Measurements from ENCODE around the gene IQCK.

Gene IQCK

DNA sequence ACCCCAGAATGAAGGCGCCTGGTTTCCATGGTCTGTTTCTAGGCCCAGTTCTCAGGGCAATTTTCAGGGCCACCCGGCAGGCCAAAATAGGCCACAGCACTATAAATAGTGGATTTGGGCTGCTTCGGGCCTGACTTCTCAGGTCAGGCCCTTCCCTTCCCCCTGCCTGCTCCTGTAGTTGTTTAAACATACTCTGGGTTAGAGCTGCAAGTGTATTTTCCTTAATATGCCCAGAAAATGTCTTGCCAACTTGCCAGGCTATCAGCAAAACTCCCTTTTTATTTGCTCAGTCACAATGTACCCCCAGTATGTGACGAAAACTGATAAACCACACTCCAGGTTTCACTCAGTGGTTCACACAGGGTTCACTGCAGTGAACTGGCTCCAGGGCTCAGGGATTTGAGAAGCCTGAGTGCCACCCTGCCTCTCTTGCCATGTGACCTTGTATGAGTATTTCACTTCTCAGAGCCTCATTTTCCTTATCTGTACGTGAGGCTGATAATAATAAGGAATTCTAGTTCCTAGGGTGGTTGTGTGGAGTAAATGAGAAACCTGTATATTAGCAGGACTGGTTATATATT lies 90.1 kb downstream of the IQCK start:
- no peak for DNase-seq

DNA sequence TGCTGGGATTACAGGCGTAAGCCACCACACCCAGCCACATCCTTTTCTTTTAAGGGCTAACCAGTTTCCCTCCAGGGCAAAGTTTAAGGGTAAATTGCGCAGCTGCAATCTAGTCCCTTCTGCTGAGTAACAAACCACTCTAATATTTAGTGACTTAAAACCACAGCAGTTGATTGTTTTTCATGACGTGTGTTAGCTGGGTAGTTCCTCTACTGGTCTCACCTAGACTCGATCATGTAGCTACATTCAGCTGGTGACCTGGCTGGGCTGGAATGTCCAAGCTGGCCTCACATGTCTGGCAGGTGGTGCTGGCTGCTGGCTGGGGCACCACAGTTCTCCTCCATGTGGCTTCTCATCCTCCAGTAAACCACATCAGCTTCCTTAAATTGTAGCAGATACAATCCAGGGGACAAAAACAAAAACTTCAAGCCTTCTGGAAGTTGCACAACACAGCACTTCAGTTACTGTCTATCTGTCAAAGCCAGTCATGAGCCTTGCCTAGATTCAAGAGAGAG lies 91.1 kb downstream of the IQCK start:
- DNase-seq: no peak

DNA sequence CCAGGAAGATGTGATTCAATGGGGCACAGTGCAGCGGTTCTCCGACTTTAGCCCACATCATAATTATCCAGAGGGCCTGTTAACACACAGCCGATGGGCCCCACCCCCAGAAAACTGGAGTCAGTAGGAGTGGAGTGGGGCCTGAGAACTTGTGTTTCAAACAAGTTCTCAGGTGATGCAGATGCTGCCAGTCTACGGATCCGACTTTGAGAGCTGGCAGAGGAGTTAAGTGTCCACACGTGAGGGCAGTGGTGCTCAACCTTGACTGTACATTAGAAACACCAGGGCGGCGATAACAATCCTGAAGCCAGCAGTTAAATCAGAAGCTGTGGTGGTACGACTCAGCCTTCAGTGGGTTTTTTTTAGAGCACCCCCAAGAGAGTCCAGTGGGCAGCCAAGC lies 91.6 kb downstream of the IQCK start:
- DNase-seq: no peak

DNA sequence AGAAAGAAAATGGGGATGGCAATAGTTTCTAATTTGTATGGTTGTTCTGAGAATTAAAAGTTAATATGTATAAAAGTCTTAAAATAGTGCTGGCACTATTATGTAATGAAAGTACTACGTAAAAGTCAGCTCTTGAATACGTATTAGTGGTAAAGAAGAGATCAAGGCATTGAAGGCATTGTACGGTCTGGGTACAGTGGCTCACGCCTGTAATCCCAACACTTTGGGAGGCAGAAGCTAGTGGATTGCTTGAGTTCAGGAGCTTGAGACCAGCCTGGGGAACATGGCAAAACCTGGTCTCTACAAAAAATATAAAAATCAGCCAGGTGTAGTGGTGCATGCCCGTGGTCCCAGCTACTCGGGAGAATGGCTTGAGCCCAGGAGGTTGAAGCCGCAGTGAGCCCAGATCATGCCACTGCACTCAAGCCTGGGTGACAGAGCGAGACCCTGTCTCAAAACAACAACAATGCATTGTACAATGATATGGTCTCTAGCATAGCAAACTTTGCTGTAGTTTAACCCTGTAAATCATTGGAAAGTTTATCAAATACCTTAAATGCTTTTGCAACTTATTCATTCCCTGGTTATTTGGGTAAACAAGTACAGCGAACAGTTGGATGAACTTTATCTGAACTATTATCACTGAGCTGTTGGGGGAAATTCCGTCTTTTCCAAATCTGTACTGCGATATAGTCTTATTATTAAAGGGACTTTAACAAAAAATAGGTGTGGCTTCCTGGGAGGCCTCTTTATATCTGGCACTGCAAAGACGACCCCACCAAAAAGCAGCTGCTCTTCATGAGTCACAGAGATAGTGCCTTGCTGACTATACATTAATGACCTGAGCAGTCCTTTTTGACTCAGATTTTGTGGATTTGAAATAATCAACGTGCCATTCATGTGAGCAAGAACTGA lies 93.0 kb downstream of the IQCK start:
- DNase-seq: no peak

DNA sequence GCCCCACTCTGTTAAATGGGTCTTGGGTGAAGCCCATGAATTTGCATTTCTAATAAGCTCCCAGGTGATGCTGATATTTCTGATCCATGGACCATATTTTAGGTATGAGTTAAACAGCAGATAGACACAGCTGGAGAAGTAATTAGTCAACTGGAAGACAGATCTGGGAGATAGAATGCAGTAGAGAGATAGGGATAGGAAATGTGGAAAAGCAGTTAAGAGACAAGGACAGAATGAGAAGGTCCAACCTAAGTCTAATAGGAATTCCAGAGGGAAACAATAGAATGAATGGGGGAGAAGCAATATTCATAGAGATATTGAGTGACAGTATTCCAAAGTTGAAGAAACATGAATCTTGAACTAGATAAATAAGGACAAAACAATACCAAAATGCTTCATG lies 94.9 kb downstream of the IQCK start:
- no peak for DNase-seq

DNA sequence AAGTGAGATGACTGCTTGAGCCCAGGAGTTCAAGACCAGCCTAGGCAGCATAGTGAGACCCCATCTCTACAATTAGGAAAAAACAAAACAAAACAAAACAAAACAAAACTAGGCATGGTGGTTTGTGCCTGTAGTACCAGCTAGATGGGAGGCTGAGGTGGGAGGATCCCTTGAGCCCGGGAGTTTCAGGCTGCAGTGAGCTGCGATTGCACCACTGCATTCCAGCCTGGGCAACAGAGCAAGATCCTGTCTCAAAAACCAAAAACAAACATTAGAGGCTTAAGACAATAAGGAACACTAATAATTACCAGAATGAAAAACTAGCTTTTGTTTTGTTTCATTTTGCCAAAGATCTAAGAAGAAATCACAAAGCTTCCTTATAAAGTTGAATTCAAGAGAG lies 97.3 kb downstream of the IQCK start:
- DNase-seq: no peak

DNA sequence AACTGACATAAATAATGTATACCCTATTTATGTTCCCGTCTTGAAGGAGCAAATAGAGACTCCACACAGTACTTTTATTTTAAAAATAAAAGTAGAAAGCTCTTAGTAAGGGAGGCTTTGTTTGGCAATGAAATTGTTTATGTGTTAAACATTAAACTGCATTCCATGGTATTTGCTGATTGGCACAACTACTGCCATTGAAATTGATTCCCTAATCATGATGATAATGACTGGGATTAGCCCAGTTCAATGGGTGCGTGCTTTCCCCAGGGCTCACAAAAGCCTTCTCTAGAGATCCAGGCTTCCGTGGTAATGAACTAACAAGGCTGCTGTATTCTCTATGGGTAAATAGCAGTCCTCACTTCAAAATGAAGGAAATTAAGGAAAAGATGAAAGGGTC lies 99.1 kb downstream of the IQCK start:
- no peak for DNase-seq

DNA sequence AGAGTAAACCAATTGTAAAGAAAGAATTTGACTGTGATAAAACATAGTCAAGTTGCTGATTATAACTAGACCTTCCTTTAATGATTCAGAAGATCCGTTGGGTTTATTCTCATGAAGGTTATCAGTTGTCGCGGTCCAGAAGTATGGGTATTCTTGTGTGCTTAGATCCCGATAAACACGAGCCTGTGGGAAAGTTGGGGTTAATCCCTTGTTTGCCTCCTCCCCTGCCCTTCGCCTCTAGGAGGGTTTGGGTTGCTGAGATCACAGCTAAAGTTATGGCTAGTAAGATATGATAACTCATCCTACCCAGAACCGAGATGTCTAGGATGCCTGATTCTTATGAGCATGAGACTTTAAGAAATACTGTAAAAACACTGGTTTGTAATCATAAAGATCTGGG lies 99.8 kb downstream of the IQCK start:
- no peak for DNase-seq

DNA sequence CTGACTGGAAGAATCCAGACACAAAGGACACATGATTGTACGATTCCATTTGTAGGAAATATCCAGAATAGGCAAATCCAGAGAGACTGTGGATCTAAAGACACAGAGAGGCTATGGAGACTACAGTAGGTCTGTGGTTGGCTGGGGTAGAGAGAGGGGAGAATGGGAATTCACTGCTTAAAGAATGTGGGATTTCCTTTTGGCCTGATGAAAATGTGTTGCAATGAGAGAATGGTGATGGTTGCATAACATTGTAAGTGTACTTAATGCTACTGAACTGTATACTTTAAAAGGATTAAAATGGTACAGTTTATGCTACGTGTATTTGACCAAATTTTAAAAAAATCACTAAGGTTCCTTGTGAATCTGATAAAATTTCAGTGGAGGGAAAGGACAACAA lies 104.5 kb downstream of the IQCK start:
- DNase-seq: no peak

DNA sequence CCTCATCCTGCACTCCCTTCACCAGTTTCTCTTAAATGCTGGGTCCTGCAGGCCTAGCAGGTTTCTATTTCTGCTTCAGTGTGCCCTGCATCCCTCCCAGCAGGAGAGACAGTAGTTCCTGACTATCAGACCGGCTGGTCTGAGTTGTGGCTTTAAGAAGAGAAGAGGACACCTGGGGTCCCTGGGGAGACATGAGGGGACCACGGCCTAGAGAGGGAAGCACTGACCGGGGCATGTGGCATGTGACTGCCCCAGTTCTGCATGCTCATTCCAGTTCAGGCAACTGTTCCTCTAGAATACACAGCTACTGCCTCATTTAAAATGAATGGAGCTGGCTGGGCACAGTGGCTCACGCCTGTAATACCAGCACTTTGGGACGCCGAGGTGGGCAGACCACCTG lies 105.3 kb downstream of the IQCK start:
- no peak for DNase-seq

DNA sequence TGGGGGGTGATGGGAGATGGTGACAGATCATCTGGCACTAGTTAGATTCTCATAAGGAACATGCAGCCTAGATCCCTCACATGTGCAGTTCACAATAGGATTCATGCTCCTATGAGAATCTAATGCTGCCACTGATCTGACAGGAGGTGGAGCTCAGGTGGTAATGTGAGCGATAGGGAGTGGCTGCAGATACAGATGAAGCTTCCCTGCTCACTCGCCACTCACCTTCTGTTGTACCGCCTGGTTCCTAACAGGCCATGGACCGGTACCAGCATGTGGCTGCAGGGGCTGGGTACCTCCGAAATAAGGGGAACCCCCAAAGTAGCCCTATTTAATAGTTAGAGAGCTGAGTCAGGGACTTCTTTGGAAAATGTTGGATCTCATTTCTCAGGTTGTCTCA lies 106.1 kb downstream of the IQCK start:
- no peak for DNase-seq

DNA sequence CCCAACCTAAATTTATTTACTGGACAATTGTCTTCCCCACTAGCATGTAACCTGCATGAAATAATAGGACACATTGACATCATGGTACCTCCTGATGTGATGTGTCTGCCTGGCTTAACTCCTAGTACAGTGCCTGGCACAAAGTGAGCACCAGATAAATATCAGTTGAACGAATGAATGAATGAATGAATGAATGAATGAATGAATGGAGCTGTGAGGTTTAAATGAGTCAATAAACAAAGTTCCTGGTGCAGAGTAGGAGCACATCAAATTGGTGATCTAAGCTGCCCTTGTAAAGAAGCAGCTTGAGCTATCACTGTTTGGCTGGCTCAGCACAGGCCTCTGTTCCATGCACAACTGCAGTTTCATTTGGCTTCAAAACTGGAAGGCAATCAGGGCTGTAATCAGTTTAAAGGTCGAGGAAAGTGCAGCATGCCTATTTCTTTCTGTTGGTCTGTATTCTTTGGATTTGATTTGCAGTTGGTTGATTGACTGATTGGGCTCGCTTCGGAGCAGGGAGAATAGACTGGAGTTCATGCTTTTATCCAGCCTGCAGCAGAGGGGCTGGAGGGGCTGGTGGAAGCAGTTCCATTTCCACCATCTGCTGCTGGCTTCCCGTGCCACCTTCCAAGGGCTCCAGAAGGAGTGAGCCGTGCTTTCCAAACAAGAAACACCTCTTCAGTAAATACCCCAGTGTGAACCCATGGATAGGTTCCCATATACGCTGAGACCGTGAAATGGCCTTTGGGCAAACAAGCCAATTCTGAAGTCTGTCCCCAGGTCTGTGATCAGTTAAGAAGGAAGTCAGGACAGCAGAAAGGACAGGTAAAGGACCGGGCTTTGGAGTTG lies 112.0 kb downstream of the IQCK start:
- no peak for DNase-seq

DNA sequence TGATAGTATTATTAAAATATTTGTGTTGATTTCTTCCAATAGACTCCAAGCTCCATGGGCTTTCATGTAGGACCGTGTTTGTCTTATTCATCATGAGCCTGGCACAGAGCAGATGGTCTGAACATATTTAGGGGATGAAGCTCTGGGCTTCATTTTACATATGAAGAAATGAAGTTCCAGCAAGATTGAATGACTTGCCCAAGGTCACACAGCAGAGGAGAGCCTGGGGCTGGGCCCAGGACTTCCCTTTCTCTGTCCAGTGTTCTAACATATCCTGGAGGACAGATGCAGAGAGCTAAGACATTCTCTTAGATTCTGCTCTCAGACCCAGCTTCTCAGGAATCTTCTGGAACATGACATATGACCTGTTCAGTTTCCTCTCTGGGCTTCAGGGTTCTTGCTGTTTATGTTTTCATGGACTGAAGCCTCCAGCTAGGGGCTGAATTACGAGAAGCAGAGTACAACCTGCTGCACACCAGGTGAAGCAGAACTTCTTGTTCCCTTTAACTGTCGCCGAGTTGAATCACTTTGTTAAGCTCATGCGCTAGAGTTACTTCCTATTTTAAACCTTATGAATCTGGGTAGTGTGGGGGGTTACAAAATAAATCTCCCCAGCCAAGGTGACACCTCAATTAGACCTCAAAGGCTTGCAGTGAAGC lies 113.0 kb downstream of the IQCK start:
- DNase-seq: no peak

DNA sequence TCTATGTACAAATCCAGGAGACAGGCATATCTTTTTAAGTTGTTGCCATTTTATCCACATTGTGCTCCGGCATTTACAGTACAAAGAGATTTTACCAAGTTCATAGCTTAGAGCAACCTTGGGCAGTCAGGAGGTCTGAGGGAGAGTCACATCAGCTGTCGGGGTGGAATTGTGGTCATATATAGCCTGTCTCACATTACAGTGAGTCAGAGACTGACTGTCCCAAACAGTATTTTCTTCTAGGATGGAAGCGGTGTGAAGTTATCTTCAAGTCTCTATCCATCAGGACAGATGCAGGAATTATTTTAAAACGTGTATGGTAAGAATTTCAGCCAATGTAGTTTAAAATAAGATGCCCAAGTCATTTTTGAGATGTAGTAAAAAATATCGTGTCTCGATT lies 113.6 kb downstream of the IQCK start:
- no peak for DNase-seq

DNA sequence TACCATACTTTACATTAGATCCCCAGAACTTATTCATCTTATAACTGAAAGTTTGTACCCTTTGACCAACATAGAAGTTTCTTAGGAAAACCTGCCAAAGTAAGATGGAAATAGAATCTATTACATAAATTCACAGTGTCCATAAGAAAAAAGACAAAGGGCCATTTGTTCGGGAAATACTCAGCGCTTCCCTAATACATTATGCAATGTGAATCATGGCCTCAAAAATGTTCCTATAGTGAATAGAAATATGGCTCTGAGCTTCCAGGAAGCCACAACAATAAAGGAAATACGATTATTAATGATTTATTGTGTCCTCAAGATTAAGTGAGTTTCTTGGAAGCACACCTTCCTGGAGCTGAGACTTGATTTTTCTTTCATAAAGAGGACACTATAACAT lies 115.1 kb downstream of the IQCK start:
- no peak for DNase-seq

DNA sequence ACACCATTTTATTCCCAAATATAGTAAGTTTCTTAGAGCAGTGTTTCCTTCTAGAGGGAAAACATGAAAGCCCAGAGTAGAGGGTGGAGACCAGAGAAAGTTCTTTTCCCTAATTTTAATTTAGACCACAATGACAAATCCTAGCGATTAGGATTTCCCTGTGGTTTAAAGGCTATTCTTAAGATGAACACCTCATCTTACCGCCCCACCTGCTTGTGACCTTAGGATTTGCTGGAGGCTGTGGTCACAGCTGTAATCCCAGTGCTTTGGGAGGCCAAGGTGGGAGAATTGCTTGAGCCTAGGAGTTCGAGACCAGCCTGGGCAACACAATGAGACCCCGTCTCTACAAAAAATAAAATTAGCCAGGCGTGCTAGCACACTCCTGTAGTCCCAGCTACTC lies 115.5 kb downstream of the IQCK start:
- no peak for DNase-seq

DNA sequence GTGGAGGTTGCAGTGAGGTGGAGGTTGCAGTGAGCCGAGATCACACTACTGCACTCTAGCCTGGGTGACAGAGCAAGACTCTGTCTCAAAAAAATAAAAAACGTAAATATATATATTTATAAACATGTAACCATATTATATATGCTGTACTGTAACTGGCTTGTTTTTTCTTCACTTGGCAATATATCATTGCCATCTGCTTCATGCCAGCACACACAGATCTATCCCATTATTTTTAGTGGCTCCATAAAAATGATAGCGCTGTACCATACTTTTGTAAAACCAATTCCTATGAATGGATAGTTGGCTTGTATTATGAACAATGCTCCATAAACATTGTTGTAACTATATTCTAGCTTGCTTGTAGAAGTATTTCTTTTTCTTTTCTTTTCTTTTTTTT lies 117.1 kb downstream of the IQCK start:
- DNase-seq: no peak

DNA sequence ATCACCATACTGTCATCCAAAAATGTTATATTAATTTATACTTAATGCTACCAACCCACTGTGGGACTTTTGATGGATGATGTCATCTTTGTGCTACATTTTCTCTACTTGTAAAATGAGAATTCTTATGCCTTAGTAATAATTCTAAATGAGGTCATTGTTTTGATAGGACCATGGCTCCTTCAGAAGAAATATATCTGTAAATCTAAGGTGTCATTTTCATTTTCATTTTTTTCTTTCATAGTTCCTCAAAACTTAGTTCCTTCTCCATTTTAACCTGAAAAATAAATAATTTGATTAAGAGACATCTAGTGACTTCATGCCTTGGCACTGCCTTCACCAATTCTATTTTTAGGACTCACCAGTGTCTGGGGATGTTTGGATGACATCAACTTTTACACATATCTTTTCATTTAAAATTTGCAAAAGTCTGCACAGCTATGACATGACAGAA lies 117.9 kb downstream of the IQCK start:
- no peak for DNase-seq

DNA sequence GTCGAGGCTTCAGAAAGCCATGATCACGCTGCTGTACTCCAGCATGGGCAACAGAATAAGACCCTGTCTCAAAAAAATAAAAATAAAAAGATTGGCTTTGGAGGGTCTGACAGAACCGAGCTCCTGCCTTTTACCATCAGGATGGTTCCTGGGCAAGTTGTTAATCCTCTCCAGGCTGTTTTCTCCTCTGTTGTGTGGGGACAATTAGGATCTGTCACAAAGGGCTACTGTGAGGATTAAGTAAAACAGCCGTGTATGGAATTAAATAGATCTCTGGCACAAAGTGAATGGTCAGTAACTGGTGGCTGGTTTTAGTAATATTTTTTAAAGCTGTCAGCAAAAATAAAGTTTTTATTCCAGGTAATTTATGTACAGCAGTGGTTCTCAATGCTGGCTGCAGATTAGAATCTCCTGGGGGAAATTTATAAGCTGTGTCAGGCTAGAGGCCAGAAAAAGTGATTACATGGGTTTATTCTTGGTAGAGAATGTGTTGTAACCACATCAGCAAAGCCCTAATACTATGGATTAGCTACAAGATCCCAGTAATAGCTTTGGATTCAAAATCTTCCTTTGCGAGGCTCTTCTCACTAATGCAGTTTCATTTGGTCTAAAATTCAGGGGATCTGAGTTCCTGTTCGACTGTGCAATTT lies 119.4 kb downstream of the IQCK start:
- DNase-seq: no peak

DNA sequence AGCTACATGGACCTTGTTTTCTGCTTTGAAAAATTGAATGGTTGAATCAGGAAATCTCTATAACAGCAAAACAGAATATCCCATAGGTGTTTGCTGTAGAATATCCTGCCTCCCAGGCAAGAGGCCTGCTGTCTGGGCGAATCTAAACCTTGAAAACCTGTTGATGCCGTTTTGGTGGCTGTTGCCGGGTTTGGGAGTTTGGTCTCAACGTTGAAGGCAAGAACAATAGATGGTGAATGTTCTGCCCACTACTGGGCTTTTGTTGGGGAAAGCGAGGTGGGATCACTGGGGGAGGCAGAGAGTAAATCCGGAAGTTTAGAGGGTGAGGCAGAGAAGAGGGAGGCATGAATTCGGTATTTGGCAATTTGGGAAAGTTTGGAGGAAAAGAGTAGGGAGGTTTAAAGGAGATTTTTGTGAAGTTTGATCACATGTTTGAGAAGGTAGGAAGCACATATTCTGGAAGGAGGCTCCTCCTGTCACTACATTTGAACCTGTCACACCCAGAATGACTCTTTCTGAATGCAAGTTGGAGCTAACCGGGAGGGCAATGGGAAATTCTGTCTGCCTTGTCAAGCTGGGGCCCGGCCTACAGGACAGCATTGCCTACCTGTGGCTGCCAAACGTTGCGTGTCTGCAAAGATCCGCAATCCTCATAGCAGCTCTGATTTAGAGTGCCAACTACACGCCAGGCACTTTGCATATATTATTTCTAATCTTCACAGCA lies 120.1 kb downstream of the IQCK start:
- DNase-seq: no peak

DNA sequence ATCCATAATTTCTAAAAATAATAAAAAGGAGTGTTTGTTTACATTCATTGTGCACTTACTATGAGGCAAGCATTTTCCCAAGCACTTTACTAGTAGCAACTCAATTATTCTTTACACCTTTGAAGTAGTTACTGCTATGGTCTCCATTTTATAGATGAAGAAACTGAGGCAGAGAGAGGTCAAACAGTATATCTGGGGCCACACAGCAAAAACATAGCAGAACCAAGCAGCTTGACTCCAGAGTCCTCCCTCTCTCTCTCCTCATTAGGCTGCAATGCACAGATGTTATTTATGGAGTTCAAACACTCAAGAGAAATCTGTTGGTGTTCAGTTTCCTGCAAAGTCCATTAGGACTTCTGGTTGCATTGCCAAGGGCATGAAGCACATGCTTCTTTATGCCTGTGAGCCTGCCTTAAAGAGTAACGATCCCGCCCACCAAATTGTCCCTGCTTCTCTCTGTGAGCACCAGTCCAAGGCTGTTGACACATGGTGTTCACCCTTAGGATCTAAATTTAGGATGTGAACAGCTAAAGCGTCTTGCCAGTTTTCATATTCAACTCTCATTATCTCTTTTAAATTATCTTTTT lies 122.5 kb downstream of the IQCK start:
- no peak for DNase-seq

Data from activated CD4-positive, alpha-beta T cell treated with anti-CD3 and anti-CD28 coated beads, Interleukin-2, amount 50 U/mL, for 1 hour (primary cell).